Naive thymus-derived CD4-positive, alpha-beta T cell (primary cell): Measurements from ENCODE around the gene C2CD3. TPM values are rescaled to one million over a fixed set of nuclear protein-coding genes. Genes with fewer than 3 reads are reported as not detected.
"Not testable (repeated sequence)": the region's sequence is repeated elsewhere in the genome, so short reads cannot be mapped to it uniquely, and the experiment has no call there.

Source experiments
- ATAC-seq: fragments of 150-1000 bp; cut with Tn5 transposase; 2 replicates; pipeline ENCODE4 v1.10.0; 2021; ENCODE audit warnings: mild to moderate bottlenecking, moderate library complexity
- CTCF ChIA-PET: fragments of 350-600 bp; sonication (Branson Sonifier 250); formaldehyde crosslinking; loops from one replicate; lab custom pipeline; 2021; ENCODE audit warnings: antibody characterized with exemption; lab: Charles Lee
- POLR2A ChIA-PET: fragments of 350-600 bp; sonication (Branson Sonifier 250); formaldehyde crosslinking; loops from one replicate; lab custom pipeline; 2021; ENCODE audit warnings: antibody characterized with exemption, inconsistent platforms; lab: Charles Lee
- DNase-seq, 9 donors: peaks; one replicate each; pipeline versions ENCODE4 v3.0.0 to v3.0.0-alpha.2; 2020 to 2022; ENCODE audit warnings: mixed read lengths in 1 of 9
- H3K27ac ChIP-seq: one replicate; pipeline ENCODE4 v1.7.0; 2013; ENCODE audit warnings: mild to moderate bottlenecking, low read depth, low read length, moderate library complexity
- H3K27me3 ChIP-seq, 2 donors: one replicate each; pipeline ENCODE4 v1.7.0; 2013; ENCODE audit warnings: low read length in 2 of 2, mild to moderate bottlenecking in 2 of 2, moderate library complexity in 2 of 2; ENCODE audit not compliant: control insufficient read depth in 2 of 2, insufficient read depth in 2 of 2
- H3K36me3 ChIP-seq, 3 experiments: 1 replicate in 2 of 3; 2 replicates in 1 of 3; pipeline ENCODE4 v1.7.0; 2013; ENCODE audit warnings: low read length in 3 of 3, mild to moderate bottlenecking in 3 of 3, moderate library complexity in 1 of 3; ENCODE audit not compliant: insufficient read depth in 3 of 3, control insufficient read depth in 2 of 3
- H3K4me1 ChIP-seq, 2 donors: one replicate each; pipeline ENCODE4 v1.7.0; 2013; ENCODE audit warnings: low read length in 2 of 2, mild to moderate bottlenecking in 2 of 2, moderate library complexity in 1 of 2; ENCODE audit not compliant: control insufficient read depth in 2 of 2, insufficient read depth in 2 of 2
- H3K4me3 ChIP-seq: 2 replicates; pipeline ENCODE4 v1.7.0; 2013; ENCODE audit warnings: mild to moderate bottlenecking, low read length
- H3K9me3 ChIP-seq, 3 experiments: 1 replicate in 2 of 3; 2 replicates in 1 of 3; pipeline ENCODE4 v1.7.0; 2013; ENCODE audit warnings: low read length in 3 of 3; ENCODE audit not compliant: control insufficient read depth in 2 of 3
- H3K27ac Mint-ChIP-seq, 9 donors: one replicate each; pipeline ENCODE4 v1.8.0; 2020 to 2022; ENCODE audit warnings: mixed read lengths in 9 of 9, mild to moderate bottlenecking in 8 of 9, moderate library complexity in 5 of 9, inconsistent platforms in 2 of 9
- H3K27me3 Mint-ChIP-seq, 5 donors: one replicate each; pipeline ENCODE4 v1.8.0; 2021 to 2022; ENCODE audit warnings: mixed read lengths in 5 of 5, mild to moderate bottlenecking in 1 of 5
- H3K36me3 Mint-ChIP-seq, 5 donors: one replicate each; pipeline ENCODE4 v1.8.0; 2020 to 2022; ENCODE audit warnings: mixed read lengths in 5 of 5, mild to moderate bottlenecking in 3 of 5, inconsistent platforms in 1 of 5
- H3K4me1 Mint-ChIP-seq, 7 donors: one replicate each; pipeline ENCODE4 v1.8.0; 2020 to 2022; ENCODE audit warnings: mixed read lengths in 7 of 7, mild to moderate bottlenecking in 3 of 7, inconsistent platforms in 1 of 7
- H3K4me3 Mint-ChIP-seq, 10 donors: one replicate each; pipeline ENCODE4 v1.8.0; 2020 to 2022; ENCODE audit warnings: mild to moderate bottlenecking in 10 of 10, mixed read lengths in 10 of 10, moderate library complexity in 6 of 10, inconsistent platforms in 2 of 10
- H3K9me3 Mint-ChIP-seq, 11 donors: one replicate each; pipeline ENCODE4 v1.8.0; 2020 to 2022; ENCODE audit warnings: mixed read lengths in 11 of 11, mild to moderate bottlenecking in 4 of 11, inconsistent platforms in 1 of 11, moderate library complexity in 1 of 11
- intact Hi-C, 2 donors: fragments of 100-400 bp; cut with micrococcal nuclease; formaldehyde crosslinking; loops; one replicate each; pipeline ENCODE4 v1.15.1; 2023
- polyA plus RNA-seq, 2 donors: library from polyadenylated mRNA; unstranded; fragments of 300-500 nt; fragmentation: Illumina TruSeq; gene quantifications; one replicate each; pipeline ENCODE4 v1.2.3, GENCODE V29; 2021
- total RNA-seq, 6 experiments: library from RNA in 5 of 6; stranded (reverse) in 5 of 6; gene quantifications; 1 replicate in 5 of 6; 2 replicates in 1 of 6; pipeline ENCODE4 v1.2.3 and lab custom pipeline; 2021 to 2026

Gene C2CD3
- total and polyA plus RNA-seq, 7 experiments from 2014 or later = 8.0 to 42.5 (median 34.6) TPM

DNA sequence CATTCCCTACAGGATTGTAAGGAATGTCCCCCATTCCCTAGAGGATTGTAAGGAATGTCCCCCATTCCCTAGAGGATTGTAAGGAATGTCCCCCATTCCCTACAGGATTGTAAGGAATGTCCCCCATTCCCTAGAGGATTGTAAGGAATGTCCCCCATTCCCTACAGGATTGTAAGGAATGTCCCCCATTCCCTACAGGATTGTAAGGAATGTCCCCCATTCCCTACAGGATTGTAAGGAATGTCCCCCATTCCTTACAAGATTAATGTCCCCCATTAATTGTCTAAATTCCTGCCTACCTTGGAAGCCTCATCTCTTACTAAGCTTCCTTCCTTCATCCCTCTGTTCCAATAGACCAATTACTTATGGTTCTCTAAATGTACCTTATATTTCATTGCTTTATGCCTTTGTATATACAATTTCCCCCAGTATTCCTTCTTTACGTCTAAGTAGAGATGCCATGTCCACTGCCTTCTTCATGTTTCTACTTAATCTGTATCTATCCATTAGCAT, 30.8 kb downstream of the C2CD3 start:
- H3K4me1 ChIP-seq, H3K27me3 Mint-ChIP-seq, H3K9me3 Mint-ChIP-seq, H3K4me3 ChIP-seq, DNase-seq, intact Hi-C loops, H3K27ac Mint-ChIP-seq, CTCF ChIA-PET, H3K27ac ChIP-seq, H3K27me3 ChIP-seq, H3K9me3 ChIP-seq, H3K4me3 Mint-ChIP-seq, ATAC-seq: not testable (repeated sequence)
- POLR2A ChIA-PET = interaction anchor here (0.5 to 0.6 kb wide), 2 partner anchors 21 to 560 kb away, joined by 3 read pairs; no protein-coding TSS in a partner anchor
- Mint-ChIP-seq H3K36me3 (peaks cover 4 to 45% (median 25%) of the 10 kb centered on the region in 5 donors), H3K4me1 (peaks cover 0 to 14% (median 8%) of the 10 kb centered on the region in 7 donors)
- H3K36me3 ChIP-seq = peaks cover 0 to 25% (median 0%) of the 10 kb centered on the region in 3 experiments

GRCh38 chr11:74139151-74139918, 31.5 kb downstream of the C2CD3 start:
- intact Hi-C loops = no loop called here
- Mint-ChIP-seq H3K36me3 (peaks cover 4 to 42% (median 25%) of the 10 kb centered on the region in 5 donors), H3K27ac (peak overlapping the region in 1 of 9 donors; percentile 37), H3K4me1 (peaks cover 0 to 14% (median 8%) of the 10 kb centered on the region in 7 donors), H3K9me3 (no peaks in the 10 kb centered on the region), H3K4me3 (no peak overlapping the region), H3K27me3 (no peaks in the 10 kb centered on the region)
- DNase-seq (no peak), ATAC-seq (no peak)
- Histone ChIP-seq H3K27ac (no peak overlapping the region), H3K4me1 (no peaks in the 10 kb centered on the region), H3K36me3 (peaks cover 0 to 25% (median 0%) of the 10 kb centered on the region in 3 experiments), H3K4me3 (no peak overlapping the region), H3K9me3 (no peaks in the 10 kb centered on the region), H3K27me3 (no peaks in the 10 kb centered on the region)
- CTCF ChIA-PET = no interaction called here
- POLR2A ChIA-PET = interaction anchor here (0.5 kb wide), 1 partner anchor 21 kb away, joined by 3 read pairs; no protein-coding TSS in a partner anchor

GRCh38 chr11:74138572-74138971, 32.2 kb downstream of the C2CD3 start:
- Mint-ChIP-seq H3K27ac (no peak overlapping the region), H3K4me1 (peaks cover 0 to 14% (median 8%) of the 10 kb centered on the region in 7 donors), H3K9me3 (no peaks in the 10 kb centered on the region), H3K36me3 (peaks cover 4 to 48% (median 29%) of the 10 kb centered on the region in 5 donors), H3K27me3 (no peaks in the 10 kb centered on the region), H3K4me3 (no peak overlapping the region)
- Histone ChIP-seq H3K9me3 (no peaks in the 10 kb centered on the region), H3K4me1 (no peaks in the 10 kb centered on the region), H3K27ac (no peak overlapping the region), H3K4me3 (no peak overlapping the region), H3K36me3 (peaks cover 0 to 27% (median 0%) of the 10 kb centered on the region in 3 experiments), H3K27me3 (no peaks in the 10 kb centered on the region)
- intact Hi-C loops = no loop called here
- ChIA-PET CTCF (no interaction called here), POLR2A (no interaction called here)
- DNase-seq (no peak), ATAC-seq (no peak)

DNA sequence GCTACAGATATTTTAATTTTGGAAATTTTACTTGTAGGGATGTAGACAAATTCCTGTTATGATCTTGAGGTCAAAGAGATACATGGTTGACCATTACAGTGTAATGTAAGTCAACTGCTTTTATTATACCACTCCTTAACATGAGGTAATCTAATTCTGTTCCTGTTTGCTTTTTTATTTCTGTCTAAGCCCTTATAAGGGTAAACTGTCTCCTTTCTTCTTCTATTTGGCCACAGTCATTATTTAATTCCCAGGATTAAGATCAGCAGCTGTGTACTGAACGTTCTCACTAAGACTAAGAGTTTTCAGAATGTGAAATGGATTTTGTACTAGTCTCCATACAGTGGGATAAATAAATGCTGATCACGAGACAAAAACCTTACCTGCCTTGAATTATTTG, 32.8 kb downstream of the C2CD3 start:
- Histone ChIP-seq H3K36me3 (peaks cover 0 to 32% (median 0%) of the 10 kb centered on the region in 3 experiments), H3K9me3 (no peaks in the 10 kb centered on the region), H3K4me1 (no peaks in the 10 kb centered on the region), H3K4me3 (no peak overlapping the region), H3K27ac (no peak overlapping the region), H3K27me3 (no peaks in the 10 kb centered on the region)
- DNase-seq = no peak
- no peak overlapping the region for H3K4me3 Mint-ChIP-seq
- ChIA-PET CTCF (no interaction called here), POLR2A (no interaction called here)
- no peaks in the 10 kb centered on the region for H3K27me3 Mint-ChIP-seq
- ATAC-seq = no peak
- H3K4me1 Mint-ChIP-seq = peaks cover 0 to 12% (median 7%) of the 10 kb centered on the region in 7 donors
- H3K36me3 Mint-ChIP-seq = peaks cover 9 to 53% (median 35%) of the 10 kb centered on the region in 5 donors
- H3K9me3 Mint-ChIP-seq = no peaks in the 10 kb centered on the region
- no peak overlapping the region for H3K27ac Mint-ChIP-seq
- intact Hi-C loops = no loop called here

DNA sequence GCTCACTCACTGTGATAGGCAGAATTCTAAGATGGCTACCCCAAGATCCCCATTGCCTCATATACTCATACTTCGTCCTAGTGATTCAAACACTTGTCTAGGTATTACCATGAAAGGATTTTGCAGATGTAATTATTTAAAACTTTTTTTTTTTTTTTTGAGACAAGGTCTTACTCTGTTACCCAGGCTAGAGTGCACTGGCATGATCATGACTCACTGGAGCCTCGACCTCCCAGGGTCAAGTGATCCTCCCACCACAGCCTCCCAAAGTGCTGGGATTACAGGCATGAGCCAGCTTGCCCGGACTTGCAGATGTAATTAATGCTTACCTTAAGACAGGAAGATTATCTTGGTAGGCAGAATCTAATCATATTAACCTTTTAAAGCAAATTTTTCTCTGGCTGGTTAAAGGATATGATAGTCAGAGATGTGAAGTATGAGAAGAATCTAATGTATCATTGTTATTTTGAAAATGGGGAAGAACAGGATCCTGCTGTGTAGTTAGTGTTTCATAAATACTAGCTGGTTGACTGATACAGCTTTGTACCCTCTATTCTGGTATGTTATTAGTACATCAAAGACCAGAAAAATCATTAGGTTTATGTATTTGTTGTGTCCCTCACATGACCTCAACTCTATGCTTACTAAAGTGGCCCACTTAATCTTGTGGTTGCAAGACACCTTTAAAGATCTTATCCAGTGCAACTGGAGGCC, 35.5 kb downstream of the C2CD3 start:
- no peaks in the 10 kb centered on the region for H3K4me1 ChIP-seq
- H3K36me3 ChIP-seq = peaks cover 0 to 50% (median 0%) of the 10 kb centered on the region in 3 experiments
- intact Hi-C loops = no loop called here
- Mint-ChIP-seq H3K27ac (no peak overlapping the region), H3K36me3 (peaks cover 12 to 71% (median 57%) of the 10 kb centered on the region in 5 donors), H3K9me3 (peaks cover 0 to 5% (median 0%) of the 10 kb centered on the region in 11 donors), H3K4me3 (no peak overlapping the region), H3K4me1 (no peaks in the 10 kb centered on the region), H3K27me3 (no peaks in the 10 kb centered on the region)
- DNase-seq (no peak), ATAC-seq (no peak)
- H3K27me3 ChIP-seq = no peaks in the 10 kb centered on the region
- no peak overlapping the region for H3K4me3 ChIP-seq
- H3K9me3 ChIP-seq = no peaks in the 10 kb centered on the region
- POLR2A ChIA-PET = no interaction called here
- H3K27ac ChIP-seq = no peak overlapping the region
- CTCF ChIA-PET = interaction anchor here (0.7 kb wide), 1 partner anchor 170 kb away, joined by 3 read pairs; no protein-coding TSS in a partner anchor

GRCh38 chr11:74134661-74135060, 36.1 kb downstream of the C2CD3 start:
- ChIA-PET CTCF (interaction anchor here (0.7 kb wide), 1 partner anchor 170 kb away, joined by 3 read pairs; no protein-coding TSS in a partner anchor), POLR2A (no interaction called here)
- H3K27ac ChIP-seq = no peak overlapping the region
- no peaks in the 10 kb centered on the region for H3K9me3 ChIP-seq
- peaks cover 0 to 50% (median 0%) of the 10 kb centered on the region in 3 experiments for H3K36me3 ChIP-seq
- intact Hi-C loops = no loop called here
- Mint-ChIP-seq H3K27ac (no peak overlapping the region), H3K4me1 (no peaks in the 10 kb centered on the region), H3K27me3 (no peaks in the 10 kb centered on the region), H3K4me3 (no peak overlapping the region), H3K9me3 (peaks cover 0 to 5% (median 0%) of the 10 kb centered on the region in 11 donors), H3K36me3 (peaks cover 12 to 70% (median 57%) of the 10 kb centered on the region in 5 donors)
- H3K27me3 ChIP-seq = no peaks in the 10 kb centered on the region
- no peaks in the 10 kb centered on the region for H3K4me1 ChIP-seq
- ATAC-seq (no peak), DNase-seq (no peak)
- H3K4me3 ChIP-seq = no peak overlapping the region
